ENCODE measurements around the gene TRIM37. TPM values are rescaled to one million over a fixed set of nuclear protein-coding genes. Genes with fewer than 3 reads are reported as not detected.
"Not testable (repeated sequence)": the region's sequence is repeated elsewhere in the genome, so short reads cannot be mapped to it uniquely, and the experiment has no call there.

Gene TRIM37
- total RNA-seq, 1 experiment from 2014 or later: 62.3 TPM

DNA sequence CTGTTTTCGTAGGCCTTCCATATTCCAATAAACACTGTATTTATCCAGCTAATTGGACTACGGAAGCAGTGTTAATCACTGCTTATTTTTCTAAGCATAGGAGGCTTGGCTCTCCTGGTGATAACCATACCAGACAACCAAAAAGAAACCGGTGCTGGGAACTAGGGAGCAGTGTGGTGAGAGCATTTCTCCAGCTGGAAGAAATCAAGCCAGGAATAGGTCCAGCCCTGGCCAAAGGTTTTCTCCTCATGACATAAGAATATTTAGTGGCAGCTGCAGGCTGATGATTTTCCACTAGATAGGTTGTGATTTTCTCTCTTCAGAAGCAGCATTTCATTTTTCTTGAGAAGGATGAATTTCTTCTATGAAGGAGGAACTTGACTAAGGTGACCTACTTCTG, 141.5 kb downstream of the TRIM37 start:
- H3K27me3 Mint-ChIP-seq (ENCODE audit: low read depth): no peaks in the 10 kb centered on the region
- peak overlapping the region; percentile 82 for H3K27ac Mint-ChIP-seq
- 0 out of 2 replicates have a peak, but pooled peaks cover 3% of the 10 kb centered on the region for H3K9me3 Mint-ChIP-seq
- no peaks in the 10 kb centered on the region for H3K36me3 Mint-ChIP-seq
- CTCF ChIA-PET: interaction anchor here (1.9 kb wide), 1 partner anchor 254 kb away, joined by 5 read pairs; no protein-coding TSS in a partner anchor
- no peak for DNase-seq (ENCODE audit: low spot score)
- H3K4me1 Mint-ChIP-seq: peaks cover 34% of the 10 kb centered on the region
- TF ChIP-seq HMGA2 (CRISPR knock-in tag; IDR thresholded peaks at IDR 0.05): no peak
- TF ChIP-seq, protein P1, sequence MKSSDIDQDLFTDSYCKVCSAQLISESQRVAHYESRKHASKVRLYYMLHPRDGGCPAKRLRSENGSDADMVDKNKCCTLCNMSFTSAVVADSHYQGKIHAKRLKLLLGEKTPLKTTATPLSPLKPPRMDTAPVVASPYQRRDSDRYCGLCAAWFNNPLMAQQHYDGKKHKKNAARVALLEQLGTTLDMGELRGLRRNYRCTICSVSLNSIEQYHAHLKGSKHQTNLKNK (CRISPR knock-in tag; IDR thresholded peaks at IDR 0.05): no peak
- no peak for TF ChIP-seq ESRRA (CRISPR knock-in tag; IDR thresholded peaks at IDR 0.05; ENCODE audit: borderline replicate concordance)
- TF ChIP-seq TP53 (CRISPR knock-in tag; IDR thresholded peaks at IDR 0.05): no peak
- TF ChIP-seq ZNF219 (CRISPR knock-in tag; IDR thresholded peaks at IDR 0.05; ENCODE audit: borderline replicate concordance): no peak
- TF ChIP-seq GABPB1 (CRISPR knock-in tag; IDR thresholded peaks at IDR 0.05): no peak
- no peak for TF ChIP-seq ZNF671 (CRISPR knock-in tag; IDR thresholded peaks at IDR 0.05)
- TF ChIP-seq ZNF317 (CRISPR knock-in tag; IDR thresholded peaks at IDR 0.05; ENCODE audit: borderline replicate concordance, low read depth): no peak
- no peak for TF ChIP-seq ZNF396 (CRISPR knock-in tag; IDR thresholded peaks at IDR 0.05; ENCODE audit: borderline replicate concordance)
- POLR2A ChIA-PET: no interaction called here
- ATAC-seq: no peak
- no peak overlapping the region for H3K4me3 Mint-ChIP-seq

DNA sequence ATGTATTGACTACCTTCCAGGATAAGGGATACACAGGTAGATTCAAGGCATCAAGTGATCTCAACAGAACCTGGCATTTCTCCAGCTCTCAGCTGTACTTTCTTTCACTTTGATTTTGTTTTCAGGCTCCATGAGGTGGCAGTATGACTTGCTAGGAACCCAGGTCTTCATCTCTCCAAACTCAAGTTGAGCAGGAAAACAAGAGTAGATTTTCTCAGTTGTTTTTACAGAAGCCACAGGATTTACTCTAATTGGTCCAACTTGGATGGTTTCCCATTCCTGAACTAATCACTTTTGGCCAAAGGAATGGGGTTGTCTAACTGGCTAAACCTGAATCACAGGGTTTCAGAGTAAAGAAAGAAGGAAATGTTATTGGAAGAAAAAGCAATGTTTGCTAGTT, 146.6 kb downstream of the TRIM37 start:
- DNase-seq (ENCODE audit: low spot score) (no peak), ATAC-seq (peak; percentile 65)
- Mint-ChIP-seq H3K36me3 (no peaks in the 10 kb centered on the region), H3K27me3 (ENCODE audit: low read depth) (no peaks in the 10 kb centered on the region), H3K27ac (peak overlapping the region; percentile 81; the same call in 1 of the 2 replicates), H3K9me3 (0 out of 2 replicates have a peak, but pooled peaks cover 3% of the 10 kb centered on the region), H3K4me1 (peaks cover 6% of the 10 kb centered on the region), H3K4me3 (no peak overlapping the region)
- POLR2A ChIA-PET: no interaction called here
- TF ChIP-seq SMAD3 (CRISPR knock-in tag; IDR thresholded peaks at IDR 0.05; ENCODE audit: borderline replicate concordance) (no peak), OVOL2 (CRISPR knock-in tag; IDR thresholded peaks at IDR 0.05; ENCODE audit: borderline replicate concordance) (no peak), JUN (CRISPR knock-in tag; IDR thresholded peaks at IDR 0.05) (no peak), NR2C2 (CRISPR knock-in tag; IDR thresholded peaks at IDR 0.05) (no peak), USF2 (CRISPR knock-in tag; IDR thresholded peaks at IDR 0.05) (no peak), TCF7 (CRISPR knock-in tag; IDR thresholded peaks at IDR 0.05; ENCODE audit: low read depth) (no peak), MYBL2 (CRISPR knock-in tag; IDR thresholded peaks at IDR 0.05) (no peak), SOX15 (CRISPR knock-in tag; IDR thresholded peaks at IDR 0.05) (no peak), NFE2L1 (CRISPR knock-in tag; IDR thresholded peaks at IDR 0.05) (no peak), MAX (CRISPR knock-in tag; IDR thresholded peaks at IDR 0.05) (no peak), CREB1 (CRISPR knock-in tag; IDR thresholded peaks at IDR 0.05) (no peak), E2F4 (CRISPR knock-in tag; IDR thresholded peaks at IDR 0.05; ENCODE audit: borderline replicate concordance, low read depth) (no peak), EMX1 (CRISPR knock-in tag; IDR thresholded peaks at IDR 0.05) (no peak)
- TF ChIP-seq, protein P1 (CRISPR knock-in tag; IDR thresholded peaks at IDR 0.05): no peak
- CTCF ChIA-PET: interaction anchor here (0.5 to 1.5 kb wide), 5 partner anchors 10 to 268 kb away, joined by 3 to 5 read pairs (median 3); partner anchors contain the start of genes RAD51C and TEX14

DNA sequence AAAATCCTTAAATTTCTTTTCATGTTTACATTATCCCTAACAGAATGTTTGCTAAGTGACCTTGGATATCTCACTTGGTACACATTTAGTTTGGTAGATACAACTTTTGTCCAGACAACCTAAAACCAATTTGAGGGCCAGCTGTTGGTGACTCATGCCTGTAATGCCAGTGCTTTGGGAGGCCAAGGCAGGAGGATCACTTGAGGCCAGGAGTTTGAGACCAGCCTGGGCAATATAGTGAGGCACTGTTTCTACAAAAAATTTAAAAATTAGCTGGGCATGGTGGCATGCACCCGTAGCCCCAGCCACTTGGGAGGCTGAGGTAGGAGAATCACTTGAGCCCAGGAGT, 149.0 kb downstream of the TRIM37 start:
- H3K27me3 Mint-ChIP-seq (ENCODE audit: low read depth); ATAC-seq; POLR2A ChIA-PET; DNase-seq (ENCODE audit: low spot score); H3K4me3 Mint-ChIP-seq; CTCF ChIA-PET; H3K36me3 Mint-ChIP-seq; H3K27ac Mint-ChIP-seq; H3K9me3 Mint-ChIP-seq; H3K4me1 Mint-ChIP-seq: not testable (repeated sequence)

All from WTC11 (cell line).